Measurements from ENCODE around the gene PTPRZ1.

PTPRZ1 gene

DNA sequence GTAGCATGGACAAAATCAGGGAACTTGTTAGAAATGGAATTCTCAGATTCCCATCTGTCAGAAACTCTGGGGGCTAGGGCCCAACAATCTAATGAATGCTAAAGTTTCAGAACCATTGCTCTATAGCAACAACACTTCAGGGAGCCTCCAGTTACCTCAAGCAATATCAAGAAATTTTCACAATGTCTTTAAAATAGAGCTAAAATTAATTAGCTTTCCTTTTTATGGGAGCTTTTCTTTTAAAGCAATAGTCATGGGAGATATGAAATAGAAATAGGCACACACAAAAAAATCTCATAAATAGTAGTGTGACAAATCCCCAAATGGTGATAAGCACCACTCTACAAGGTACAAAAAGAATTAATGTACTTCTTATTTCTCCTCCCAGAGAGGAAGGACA lies 190.2 kb downstream of the PTPRZ1 start:
- TF ChIP-seq, protein P1, sequence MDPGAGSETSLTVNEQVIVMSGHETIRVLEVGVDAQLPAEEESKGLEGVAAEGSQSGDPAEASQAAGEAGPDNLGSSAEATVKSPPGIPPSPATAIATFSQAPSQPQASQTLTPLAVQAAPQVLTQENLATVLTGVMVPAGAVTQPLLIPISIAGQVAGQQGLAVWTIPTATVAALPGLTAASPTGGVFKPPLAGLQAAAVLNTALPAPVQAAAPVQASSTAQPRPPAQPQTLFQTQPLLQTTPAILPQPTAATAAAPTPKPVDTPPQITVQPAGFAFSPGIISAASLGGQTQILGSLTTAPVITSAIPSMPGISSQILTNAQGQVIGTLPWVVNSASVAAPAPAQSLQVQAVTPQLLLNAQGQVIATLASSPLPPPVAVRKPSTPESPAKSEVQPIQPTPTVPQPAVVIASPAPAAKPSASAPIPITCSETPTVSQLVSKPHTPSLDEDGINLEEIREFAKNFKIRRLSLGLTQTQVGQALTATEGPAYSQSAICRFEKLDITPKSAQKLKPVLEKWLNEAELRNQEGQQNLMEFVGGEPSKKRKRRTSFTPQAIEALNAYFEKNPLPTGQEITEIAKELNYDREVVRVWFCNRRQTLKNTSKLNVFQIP (CRISPR knock-in tag; IDR thresholded peaks at IDR 0.05; ENCODE audit: borderline replicate concordance, low read depth): no peak
- TF ChIP-seq TCF4 (CRISPR knock-in tag; IDR thresholded peaks at IDR 0.05; ENCODE audit: borderline replicate concordance) (no peak), ZFP30 (CRISPR knock-in tag; IDR thresholded peaks at IDR 0.05) (no peak), TOX (CRISPR knock-in tag; IDR thresholded peaks at IDR 0.05; ENCODE audit: borderline replicate concordance) (no peak), ZNF8 (CRISPR knock-in tag; IDR thresholded peaks at IDR 0.05) (no peak), ESRRG (CRISPR knock-in tag; IDR thresholded peaks at IDR 0.05) (no peak), ZFP3 (CRISPR knock-in tag; IDR thresholded peaks at IDR 0.05) (no peak), GLIS3 (CRISPR knock-in tag; IDR thresholded peaks at IDR 0.05) (no peak), SNAI2 (CRISPR knock-in tag; IDR thresholded peaks at IDR 0.05) (no peak), BACH2 (CRISPR knock-in tag; IDR thresholded peaks at IDR 0.05; ENCODE audit: borderline replicate concordance) (no peak), CSDC2 (CRISPR knock-in tag; IDR thresholded peaks at IDR 0.05) (no peak), ZNF565 (CRISPR knock-in tag; conservative IDR thresholded peaks at IDR 0.05; ENCODE audit: low read depth) (no peak), ZC3H10 (CRISPR knock-in tag; IDR thresholded peaks at IDR 0.05) (no peak)
- TF ChIP-seq, protein P2, sequence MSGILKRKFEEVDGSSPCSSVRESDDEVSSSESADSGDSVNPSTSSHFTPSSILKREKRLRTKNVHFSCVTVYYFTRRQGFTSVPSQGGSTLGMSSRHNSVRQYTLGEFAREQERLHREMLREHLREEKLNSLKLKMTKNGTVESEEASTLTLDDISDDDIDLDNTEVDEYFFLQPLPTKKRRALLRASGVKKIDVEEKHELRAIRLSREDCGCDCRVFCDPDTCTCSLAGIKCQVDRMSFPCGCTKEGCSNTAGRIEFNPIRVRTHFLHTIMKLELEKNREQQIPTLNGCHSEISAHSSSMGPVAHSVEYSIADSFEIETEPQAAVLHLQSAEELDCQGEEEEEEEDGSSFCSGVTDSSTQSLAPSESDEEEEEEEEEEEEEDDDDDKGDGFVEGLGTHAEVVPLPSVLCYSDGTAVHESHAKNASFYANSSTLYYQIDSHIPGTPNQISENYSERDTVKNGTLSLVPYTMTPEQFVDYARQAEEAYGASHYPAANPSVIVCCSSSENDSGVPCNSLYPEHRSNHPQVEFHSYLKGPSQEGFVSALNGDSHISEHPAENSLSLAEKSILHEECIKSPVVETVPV (CRISPR knock-in tag; IDR thresholded peaks at IDR 0.05): no peak
- TF ChIP-seq, protein P3, sequence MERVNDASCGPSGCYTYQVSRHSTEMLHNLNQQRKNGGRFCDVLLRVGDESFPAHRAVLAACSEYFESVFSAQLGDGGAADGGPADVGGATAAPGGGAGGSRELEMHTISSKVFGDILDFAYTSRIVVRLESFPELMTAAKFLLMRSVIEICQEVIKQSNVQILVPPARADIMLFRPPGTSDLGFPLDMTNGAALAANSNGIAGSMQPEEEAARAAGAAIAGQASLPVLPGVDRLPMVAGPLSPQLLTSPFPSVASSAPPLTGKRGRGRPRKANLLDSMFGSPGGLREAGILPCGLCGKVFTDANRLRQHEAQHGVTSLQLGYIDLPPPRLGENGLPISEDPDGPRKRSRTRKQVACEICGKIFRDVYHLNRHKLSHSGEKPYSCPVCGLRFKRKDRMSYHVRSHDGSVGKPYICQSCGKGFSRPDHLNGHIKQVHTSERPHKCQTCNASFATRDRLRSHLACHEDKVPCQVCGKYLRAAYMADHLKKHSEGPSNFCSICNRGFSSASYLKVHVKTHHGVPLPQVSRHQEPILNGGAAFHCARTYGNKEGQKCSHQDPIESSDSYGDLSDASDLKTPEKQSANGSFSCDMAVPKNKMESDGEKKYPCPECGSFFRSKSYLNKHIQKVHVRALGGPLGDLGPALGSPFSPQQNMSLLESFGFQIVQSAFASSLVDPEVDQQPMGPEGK (CRISPR knock-in tag; IDR thresholded peaks at IDR 0.05; ENCODE audit: borderline replicate concordance): no peak
- TF ChIP-seq, protein P4, sequence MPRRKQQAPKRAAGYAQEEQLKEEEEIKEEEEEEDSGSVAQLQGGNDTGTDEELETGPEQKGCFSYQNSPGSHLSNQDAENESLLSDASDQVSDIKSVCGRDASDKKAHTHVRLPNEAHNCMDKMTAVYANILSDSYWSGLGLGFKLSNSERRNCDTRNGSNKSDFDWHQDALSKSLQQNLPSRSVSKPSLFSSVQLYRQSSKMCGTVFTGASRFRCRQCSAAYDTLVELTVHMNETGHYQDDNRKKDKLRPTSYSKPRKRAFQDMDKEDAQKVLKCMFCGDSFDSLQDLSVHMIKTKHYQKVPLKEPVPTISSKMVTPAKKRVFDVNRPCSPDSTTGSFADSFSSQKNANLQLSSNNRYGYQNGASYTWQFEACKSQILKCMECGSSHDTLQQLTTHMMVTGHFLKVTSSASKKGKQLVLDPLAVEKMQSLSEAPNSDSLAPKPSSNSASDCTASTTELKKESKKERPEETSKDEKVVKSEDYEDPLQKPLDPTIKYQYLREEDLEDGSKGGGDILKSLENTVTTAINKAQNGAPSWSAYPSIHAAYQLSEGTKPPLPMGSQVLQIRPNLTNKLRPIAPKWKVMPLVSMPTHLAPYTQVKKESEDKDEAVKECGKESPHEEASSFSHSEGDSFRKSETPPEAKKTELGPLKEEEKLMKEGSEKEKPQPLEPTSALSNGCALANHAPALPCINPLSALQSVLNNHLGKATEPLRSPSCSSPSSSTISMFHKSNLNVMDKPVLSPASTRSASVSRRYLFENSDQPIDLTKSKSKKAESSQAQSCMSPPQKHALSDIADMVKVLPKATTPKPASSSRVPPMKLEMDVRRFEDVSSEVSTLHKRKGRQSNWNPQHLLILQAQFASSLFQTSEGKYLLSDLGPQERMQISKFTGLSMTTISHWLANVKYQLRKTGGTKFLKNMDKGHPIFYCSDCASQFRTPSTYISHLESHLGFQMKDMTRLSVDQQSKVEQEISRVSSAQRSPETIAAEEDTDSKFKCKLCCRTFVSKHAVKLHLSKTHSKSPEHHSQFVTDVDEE (CRISPR knock-in tag; IDR thresholded peaks at IDR 0.05): no peak
- no peak for ATAC-seq

DNA sequence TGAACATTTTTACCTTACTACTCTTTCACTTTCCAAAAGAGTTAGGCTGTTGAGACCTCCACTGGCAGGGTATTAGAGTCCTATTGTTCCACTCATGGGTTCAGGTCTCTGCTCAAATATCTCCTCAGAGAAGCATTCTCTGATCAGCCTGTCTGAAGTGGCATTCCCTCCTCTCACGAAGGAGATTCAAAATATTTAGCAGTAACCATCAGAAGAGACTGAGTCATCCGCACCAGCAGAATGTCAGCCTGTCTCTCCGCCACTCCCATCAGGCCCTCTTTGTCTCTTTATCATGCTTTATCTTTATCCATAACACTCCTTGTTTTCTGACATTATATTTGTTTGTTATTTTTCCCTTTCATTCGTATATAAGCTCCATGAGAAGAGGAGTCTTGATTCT lies 192.0 kb downstream of the PTPRZ1 start:
- no peak for ATAC-seq

More for the DNA sequence above, 192.0 kb downstream of the PTPRZ1 start:
- TF ChIP-seq, protein P4 (CRISPR knock-in tag; IDR thresholded peaks at IDR 0.05): no peak
- TF ChIP-seq, protein P1 (CRISPR knock-in tag; IDR thresholded peaks at IDR 0.05; ENCODE audit: borderline replicate concordance, low read depth): no peak
- TF ChIP-seq CSDC2 (CRISPR knock-in tag; IDR thresholded peaks at IDR 0.05) (no peak), TCF4 (CRISPR knock-in tag; IDR thresholded peaks at IDR 0.05; ENCODE audit: borderline replicate concordance) (no peak), ZFP3 (CRISPR knock-in tag; IDR thresholded peaks at IDR 0.05) (no peak)

Measured in SK-N-SH treated with all-trans-retinoic acid at 6 μM for 48 hours (cell line).